Middle frontal gyrus (tissue), 1 donor: Measurements from ENCODE around the gene UNC80.
A peak's percentile ranks its signal among the peaks of the same experiment; 100 is the strongest.
"Not testable (repeated sequence)": the region's sequence is repeated elsewhere in the genome, so short reads cannot be mapped to it uniquely, and the experiment has no call there.

ENCODE experiments used
- DNase-seq: peaks from one replicate; pipeline ENCODE4 v3.0.0-alpha.2; 2015; ENCODE audit warnings: low spot score; ENCODE audit errors: extremely low spot score

The UNC80 gene, protein sequence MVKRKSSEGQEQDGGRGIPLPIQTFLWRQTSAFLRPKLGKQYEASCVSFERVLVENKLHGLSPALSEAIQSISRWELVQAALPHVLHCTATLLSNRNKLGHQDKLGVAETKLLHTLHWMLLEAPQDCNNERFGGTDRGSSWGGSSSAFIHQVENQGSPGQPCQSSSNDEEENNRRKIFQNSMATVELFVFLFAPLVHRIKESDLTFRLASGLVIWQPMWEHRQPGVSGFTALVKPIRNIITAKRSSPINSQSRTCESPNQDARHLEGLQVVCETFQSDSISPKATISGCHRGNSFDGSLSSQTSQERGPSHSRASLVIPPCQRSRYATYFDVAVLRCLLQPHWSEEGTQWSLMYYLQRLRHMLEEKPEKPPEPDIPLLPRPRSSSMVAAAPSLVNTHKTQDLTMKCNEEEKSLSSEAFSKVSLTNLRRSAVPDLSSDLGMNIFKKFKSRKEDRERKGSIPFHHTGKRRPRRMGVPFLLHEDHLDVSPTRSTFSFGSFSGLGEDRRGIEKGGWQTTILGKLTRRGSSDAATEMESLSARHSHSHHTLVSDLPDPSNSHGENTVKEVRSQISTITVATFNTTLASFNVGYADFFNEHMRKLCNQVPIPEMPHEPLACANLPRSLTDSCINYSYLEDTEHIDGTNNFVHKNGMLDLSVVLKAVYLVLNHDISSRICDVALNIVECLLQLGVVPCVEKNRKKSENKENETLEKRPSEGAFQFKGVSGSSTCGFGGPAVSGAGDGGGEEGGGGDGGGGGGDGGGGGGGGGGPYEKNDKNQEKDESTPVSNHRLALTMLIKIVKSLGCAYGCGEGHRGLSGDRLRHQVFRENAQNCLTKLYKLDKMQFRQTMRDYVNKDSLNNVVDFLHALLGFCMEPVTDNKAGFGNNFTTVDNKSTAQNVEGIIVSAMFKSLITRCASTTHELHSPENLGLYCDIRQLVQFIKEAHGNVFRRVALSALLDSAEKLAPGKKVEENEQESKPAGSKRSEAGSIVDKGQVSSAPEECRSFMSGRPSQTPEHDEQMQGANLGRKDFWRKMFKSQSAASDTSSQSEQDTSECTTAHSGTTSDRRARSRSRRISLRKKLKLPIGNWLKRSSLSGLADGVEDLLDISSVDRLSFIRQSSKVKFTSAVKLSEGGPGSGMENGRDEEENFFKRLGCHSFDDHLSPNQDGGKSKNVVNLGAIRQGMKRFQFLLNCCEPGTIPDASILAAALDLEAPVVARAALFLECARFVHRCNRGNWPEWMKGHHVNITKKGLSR (N-terminal part only)

DNA sequence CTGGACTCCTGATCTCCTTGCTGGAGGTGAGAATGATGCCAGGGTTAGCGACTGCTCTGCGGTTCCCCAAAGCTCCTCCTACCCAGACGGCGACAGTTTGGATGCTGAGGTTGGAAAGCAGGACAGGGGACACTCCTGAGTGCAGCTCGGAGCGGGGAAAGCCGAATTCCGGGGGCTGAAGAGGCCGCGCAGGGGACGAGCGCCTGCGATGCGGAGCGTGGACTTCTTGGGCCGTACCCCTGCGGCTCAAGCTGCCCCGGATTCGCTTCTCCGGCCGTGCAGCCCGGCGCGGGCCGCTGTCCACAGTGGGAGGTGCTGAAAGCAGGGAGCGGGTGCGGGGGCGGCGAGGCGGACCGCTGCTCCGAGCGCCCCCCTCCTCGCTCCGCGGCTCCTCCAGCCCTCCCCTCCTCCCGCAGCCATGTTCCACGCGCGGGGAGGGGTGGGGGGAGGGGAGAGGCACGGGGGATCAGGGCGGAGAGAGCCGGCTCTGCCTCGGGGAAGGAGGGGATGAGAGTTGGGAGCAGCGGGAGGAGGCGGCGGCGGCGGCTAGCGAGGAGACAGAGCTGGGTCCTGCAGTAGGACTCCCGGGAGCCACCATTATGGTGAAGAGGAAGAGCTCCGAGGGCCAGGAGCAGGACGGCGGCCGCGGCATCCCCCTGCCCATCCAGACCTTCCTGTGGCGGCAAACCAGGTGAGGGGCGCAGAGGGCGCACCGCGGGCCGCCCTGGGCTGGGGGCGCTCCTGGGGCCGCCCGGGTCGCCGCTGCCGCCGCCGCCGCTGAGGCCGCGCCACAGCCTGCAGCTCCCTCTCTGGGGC lies at the start of gene UNC80:
TSS of gene UNC80 (plus strand) at position 359 of the 816 bp plus-strand sequence. CDS start at position 600, 241 bp downstream.
- peak; percentile 23 for DNase-seq

DNA sequence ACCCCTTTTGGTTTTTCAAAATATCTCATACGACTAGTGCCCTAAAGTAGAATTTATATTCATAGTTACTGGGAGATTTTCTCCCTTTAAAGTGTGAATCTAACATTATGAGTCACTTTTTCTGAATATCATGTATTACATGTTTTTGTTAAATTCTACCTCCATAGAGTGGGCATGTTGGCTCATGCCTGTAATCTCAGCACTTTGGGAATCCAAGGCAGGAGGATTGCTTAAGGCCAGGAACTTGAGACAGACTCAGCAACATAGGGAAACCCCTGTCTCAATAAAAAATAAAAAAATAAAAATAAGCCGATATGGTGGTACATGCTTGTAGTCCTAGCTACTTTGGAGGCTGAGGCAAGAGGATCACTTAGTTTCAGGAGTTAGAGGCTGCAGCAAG lies 45.3 kb upstream of the UNC80 start:
- DNase-seq: peak; percentile 44

DNA sequence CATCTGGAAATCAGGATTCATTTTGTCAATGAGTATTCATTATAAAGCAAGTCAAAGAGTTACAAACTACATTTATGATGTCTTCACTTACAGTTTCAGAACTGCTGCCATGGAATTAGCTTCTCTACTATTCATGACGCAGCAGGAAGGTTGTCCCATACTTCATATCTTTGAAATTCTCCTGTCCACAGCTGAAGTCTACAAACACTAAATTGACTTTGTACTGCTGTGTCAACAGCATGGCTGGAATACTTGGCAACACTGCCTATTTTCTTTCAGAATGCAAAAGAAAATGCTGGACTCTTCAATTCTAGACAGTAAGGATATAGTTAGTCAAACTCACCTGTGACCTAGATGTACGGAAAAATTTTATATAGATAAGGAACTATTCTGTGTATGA lies 44.6 kb upstream of the UNC80 start:
- DNase-seq: no peak

DNA sequence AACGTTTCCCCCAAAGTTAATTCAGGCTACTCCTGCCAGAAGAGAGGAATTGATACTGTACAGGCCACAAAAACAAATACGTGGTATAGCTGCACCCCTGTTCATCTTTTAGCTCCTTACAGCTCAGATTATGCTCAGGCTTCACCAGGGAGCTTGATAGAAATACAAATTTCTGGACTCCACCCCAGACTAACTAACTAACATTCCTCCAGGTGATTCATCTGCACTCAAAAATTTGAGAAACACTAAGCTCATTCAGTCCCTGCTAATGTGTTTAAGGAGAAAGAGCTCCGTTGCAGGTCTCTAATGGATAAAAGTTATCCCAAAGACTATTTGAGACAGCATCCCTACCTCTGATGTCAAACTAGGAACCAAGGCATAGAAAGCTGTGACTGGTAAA lies 36.8 kb upstream of the UNC80 start:
- no peak for DNase-seq

DNA sequence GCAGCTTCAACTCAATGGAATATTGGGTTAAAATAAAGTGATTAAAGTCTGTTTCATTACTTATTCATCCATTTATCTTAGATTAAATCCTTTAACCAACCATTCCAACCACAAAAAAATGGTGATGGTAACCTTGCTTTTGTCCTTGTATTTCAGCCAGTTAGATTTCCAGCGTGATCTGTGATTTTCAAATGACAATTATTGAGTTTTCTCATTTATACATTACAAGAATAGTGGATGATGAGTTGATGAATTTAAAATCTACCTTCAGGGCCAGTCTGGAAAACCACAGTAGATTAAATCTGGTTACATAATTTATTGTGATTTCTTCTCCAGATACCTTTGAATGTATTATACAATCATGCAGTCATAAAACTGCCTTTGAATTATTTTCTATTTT lies 29.7 kb upstream of the UNC80 start:
- DNase-seq: no peak

DNA sequence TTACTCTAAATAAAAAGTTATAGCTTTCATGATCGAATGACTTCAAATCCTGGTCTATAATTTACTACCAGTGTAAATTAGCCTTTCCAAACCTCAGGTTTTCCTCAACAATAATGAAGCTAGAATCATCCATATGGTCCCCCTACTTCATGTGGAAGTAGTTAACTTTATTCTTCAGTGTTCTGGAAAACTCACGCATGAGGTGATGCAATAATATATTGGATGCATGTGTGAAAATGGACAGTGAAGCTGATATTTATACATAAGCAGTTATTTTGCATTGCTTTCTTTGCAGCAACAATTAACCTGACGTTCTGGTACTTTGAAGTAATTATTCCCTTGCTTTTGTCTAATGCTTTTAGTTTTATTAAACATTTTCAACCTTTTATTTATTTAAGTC lies 18.6 kb upstream of the UNC80 start:
- DNase-seq: no peak

DNA sequence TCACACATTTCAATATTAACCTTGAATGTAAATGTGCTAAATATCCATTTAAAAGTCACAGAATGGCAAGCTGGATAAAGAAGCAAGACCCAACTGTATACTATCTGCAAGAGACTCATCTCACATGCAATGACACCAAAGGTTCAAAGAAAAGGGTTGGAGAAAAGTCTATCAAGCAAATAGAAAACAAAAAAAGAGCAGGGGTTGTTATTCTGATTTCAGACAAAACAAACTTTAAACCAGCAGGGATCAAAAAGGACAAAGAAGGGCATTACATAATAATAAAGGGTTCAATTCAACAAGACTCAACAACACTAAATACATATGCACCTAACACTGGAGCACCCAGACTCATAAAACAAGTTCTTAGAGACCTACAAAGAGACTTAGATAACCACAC lies 14.5 kb upstream of the UNC80 start:
- DNase-seq: no peak

DNA sequence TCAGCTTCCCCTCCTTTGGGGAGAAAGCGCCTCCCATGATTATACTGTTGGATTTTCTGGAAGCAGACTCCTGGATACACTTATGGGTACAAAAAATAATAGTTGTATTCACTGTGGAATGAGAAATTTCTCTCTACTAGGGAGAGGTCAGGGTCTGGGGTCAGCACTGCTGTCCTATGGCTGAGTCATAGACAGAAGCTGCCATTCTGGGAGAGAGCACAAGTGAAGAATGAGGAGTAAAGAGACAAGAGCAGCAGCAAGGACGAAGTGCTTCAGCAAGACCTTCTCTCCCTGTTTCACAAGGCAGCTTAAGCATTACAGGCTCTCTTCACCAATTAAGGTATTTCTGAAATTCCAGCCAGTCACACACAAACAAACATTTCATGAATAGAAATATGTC lies 10.1 kb upstream of the UNC80 start:
- DNase-seq: no peak

DNA sequence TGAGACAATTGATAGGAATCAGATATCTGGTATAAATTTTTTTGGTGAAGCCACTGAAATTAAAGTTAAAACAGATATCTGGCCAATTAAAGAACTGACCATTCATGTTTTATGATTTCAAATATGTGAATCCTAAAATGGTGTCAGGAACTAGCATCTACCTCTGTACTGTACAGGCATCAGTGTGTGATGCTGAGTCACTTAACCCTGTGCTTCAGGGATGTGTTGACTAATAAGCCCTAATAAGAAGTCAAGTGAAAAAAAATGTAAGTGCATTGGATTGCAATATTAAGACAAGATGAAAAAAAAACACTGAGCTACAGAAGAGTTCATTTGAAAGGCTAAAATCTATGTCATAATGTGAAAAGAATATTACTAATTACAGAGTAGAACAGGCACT lies 9.1 kb upstream of the UNC80 start:
- DNase-seq: no peak

DNA sequence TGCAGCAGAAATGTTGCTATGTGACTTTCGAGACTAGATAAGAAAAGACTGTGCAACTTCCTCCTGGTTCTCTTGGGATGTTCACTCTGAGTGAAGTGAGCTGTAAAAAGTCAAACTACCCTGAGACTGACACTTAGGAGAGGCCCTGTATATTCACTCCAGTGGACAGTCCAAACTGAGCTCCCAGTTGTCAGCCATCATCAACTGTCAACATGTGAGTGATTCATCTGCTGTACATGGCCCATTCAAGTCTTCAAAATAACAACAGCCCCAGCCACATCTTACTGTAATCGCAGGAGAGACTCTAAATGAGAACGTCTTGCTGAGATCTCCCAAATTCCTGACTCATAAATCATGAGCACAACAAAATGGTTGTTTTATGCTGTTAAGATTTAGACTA lies 8.5 kb upstream of the UNC80 start:
- DNase-seq: no peak

DNA sequence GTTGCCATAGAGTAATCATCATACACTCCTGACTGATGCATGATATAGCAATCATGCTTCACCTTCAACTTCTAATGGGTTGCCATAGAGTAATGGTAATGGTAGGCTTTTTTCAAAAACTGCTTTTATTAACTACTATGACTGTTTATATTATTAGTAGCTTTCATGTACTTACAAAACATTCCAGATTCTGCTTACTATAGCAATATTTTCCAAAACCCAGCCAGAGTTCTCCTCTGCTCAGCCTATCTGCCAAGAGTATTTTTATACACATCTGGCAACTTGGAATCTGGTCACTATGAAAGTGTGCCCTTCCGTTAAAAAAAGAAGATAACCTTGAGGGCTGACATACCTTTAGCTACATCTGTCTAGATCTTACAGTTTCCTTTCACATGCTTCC lies 5.0 kb upstream of the UNC80 start:
- DNase-seq: no peak

DNA sequence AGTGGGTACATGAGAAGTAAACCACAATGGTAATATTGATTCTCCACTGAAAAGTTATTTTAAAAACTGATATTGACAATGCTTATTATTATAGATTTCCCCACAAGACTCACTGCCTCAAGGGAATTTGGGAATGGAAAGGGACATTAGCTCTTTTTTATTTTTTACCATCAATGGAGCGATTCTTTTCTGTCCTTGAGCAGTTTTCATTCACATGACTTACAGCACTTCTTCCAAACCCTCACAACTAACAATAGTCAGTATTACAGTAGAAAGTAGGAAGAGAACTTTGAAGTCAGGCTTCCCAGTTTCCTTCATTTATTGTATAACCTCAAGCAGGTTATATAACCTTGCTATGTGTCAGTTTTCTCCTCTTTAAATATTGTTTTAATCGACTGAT lies 4.3 kb upstream of the UNC80 start:
- DNase-seq: no peak

DNA sequence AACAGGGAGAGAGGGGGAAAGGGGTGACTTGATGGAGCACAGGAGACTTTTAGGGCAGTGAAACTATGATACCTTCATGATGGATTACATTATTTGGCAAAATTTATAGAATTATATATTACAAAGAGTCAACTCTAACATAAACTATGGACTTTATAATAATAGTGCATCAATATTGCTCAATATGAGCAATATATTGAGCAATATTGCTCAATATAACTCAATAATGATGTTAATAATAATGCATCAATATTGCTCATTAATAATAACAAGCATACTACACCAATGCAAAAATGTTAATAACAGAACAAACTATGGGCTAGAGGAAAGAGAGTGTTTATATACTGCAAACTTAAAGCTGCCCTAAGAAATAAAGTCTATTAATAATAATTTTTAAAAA lies 3.1 kb upstream of the UNC80 start:
- DNase-seq: no peak

DNA sequence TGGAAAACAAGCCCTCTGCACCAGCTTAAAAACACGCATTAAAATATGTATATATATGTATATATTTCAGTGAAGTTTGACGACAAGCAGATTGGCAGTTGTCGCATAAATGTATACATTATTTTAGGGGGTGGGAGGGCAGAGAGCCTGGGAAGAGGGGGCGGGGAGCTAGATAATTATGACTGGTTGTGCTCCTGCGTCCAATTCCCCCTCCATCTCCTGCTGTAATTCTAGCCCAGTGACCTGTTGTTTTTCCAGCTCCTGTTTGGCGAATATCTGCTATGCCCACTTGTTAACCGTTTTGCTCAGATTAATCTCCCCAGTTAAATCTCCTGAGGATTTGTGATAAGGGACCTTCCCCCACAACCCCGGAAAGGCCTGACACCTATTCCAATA lies 656 bp downstream of the UNC80 start:
- no peak for DNase-seq

DNA sequence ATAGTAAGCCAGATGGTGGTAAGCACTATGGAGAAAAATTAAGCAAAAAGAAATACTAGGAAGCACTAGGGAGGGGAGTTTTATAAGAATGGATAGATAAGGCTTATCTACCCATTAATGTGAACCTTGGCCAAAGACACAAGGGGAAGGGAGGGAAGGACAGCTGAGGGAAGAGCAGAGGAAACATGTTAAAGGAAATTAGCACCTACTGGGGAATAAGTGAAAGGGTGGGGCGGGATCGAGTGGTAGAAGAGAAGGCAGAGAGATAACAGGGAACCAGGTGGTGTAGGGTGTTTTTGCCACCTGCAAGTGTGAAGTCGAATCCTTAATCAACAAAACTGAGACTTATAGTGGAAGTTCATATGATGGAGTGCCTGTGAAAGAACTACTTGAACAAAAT lies 1.7 kb downstream of the UNC80 start:
- DNase-seq: no peak

DNA sequence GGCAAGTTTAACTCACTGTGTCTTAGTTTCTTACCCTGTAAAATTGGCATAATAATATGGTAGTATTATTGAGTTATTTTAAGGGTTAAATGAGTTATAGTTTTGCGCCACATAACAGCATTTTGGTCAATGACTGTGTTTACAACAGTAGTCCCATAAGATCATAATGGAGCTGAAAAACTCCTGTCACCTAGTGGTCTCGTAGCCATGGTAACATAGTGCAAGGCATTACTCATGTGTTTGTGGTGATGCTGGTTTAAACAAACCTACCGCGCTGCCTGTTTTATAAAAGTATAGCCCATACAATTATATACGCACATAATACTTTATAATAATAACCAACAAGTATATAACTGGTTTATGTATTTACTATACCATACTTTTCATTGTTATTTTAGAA lies 15.8 kb downstream of the UNC80 start:
- DNase-seq: no peak

DNA sequence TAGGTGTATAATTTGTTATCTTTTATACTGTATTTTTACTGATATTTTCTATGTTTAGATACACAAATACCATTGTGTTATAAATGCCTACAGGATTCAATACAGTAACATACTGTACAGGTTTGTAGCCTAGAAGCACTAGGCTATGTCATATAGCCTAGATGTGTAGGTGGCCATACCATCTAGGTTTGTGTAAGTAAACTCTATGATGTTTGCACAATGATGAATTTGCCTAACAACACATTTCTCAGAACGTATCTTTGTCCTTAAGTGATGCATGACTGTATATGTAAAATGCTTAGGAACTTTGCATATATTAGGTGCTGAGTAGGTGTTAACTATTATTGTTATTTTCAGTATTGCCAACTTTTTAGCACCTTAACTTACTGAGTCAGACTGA lies 17.3 kb downstream of the UNC80 start:
- no peak for DNase-seq

DNA sequence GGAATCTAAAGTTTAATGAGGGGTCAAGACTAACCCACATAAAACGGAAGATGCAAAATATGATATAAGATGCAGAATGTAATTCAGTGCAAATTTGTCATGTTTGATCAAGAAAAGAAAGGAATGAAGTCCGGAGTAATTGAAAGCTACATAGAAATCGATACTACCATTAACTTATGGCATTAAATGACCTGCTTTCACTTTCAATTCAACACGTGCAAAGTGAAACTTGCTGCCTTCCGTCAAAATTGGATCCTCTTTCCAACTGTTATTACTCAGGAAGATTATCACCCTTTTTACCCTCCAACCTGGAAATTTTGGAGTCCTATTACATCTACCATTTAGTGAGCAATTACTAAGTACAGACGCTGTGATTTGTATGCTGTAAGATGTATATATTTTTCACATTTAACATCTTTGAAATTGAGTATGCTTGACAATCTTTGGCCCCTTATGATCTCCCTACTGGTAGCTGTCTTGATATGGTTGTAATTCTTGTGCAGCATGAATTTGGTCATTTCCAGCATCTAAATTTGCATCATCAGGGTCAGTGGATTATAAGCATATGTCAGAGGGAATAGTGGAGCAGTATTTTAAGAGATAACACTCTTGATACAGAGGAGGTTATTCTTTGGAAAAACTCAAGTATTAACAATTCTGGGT lies 18.6 kb downstream of the UNC80 start:
- no peak for DNase-seq

DNA sequence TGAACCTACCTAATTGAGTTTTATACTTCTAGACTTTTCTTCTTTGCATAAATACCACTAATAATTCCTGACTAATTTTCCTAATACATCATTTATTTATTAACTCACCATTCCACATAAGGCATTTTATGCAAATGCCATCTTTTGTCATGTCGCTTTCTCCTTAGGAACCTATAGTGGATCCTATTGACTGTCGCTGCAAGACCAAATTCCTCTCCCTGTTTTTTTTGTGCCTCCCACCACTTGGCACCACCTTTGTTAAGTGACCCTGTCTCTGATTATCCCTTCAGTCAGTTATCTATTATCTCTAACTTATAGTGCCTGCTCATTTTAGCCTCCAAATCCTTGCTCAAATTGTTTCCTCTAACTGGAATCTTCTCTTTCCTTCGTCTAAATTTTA lies 19.5 kb downstream of the UNC80 start:
- DNase-seq: no peak

DNA sequence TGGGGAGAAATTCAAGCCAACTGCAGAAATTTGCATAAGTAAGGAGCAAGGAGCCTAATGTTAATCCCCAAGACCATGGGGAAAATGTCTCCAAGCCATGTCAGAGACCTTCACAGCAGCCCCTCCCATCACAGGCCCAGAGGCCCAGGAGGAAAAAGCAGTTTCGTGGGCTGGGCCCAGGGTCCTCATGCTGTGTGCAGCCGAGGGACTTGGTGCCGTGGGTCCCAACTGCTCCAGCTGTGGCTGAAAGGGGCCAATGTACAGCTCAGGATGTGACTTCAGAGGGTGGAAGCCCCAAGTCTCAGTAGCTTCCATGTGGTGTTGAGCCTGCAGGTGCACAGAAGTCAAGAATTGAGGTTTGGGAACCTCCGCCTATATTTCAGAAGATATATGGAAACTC lies 23.8 kb downstream of the UNC80 start:
- not testable (repeated sequence) for DNase-seq
